MM.1S (cell line): ENCODE data around the gene ZNF438.

Experiments
- DNase-seq: peaks from one replicate; pipeline ENCODE4 v3.0.0-alpha.2; 2015
- H2AFZ ChIP-seq: fragments of 300-600 bp; sonication (generic); 2 replicates; pipeline ENCODE4 v1.6.0; 2016; ENCODE audit warnings: antibody characterized with exemption, low read length
- H3F3A ChIP-seq: fragments of 300-600 bp; sonication (generic); 2 replicates; pipeline ENCODE4 v1.6.1; 2016; ENCODE audit warnings: mild to moderate bottlenecking, antibody characterized with exemption, low read length, moderate library complexity, mixed read lengths; ENCODE audit not compliant: insufficient read depth
- H3K27ac ChIP-seq: fragments of 300-600 bp; sonication (generic); 2 replicates; pipeline ENCODE4 v1.5.1; 2016; ENCODE audit warnings: mild to moderate bottlenecking, low read length
- H3K27me3 ChIP-seq: fragments of 300-600 bp; sonication (generic); replicated peaks from 2 replicates; pipeline ENCODE4 v1.6.0; 2016; ENCODE audit warnings: low read length; ENCODE audit not compliant: insufficient read depth
- H3K36me3 ChIP-seq: fragments of 300-600 bp; sonication (generic); replicated peaks from 2 replicates; pipeline ENCODE4 v1.6.1; 2016; ENCODE audit warnings: mild to moderate bottlenecking, low read length, mixed read lengths; ENCODE audit not compliant: insufficient read depth
- H3K4me1 ChIP-seq: fragments of 300-600 bp; sonication (generic); 2 replicates; pipeline ENCODE4 v1.6.1; 2016; ENCODE audit warnings: low read length, mixed read lengths
- H3K4me2 ChIP-seq: fragments of 300-600 bp; sonication (generic); 2 replicates; pipeline ENCODE4 v1.6.0; 2016; ENCODE audit warnings: low read depth, low read length
- H3K4me3 ChIP-seq: fragments of 300-600 bp; sonication (generic); 2 replicates; pipeline ENCODE4 v1.5.1; 2016; ENCODE audit warnings: low read length, mixed read lengths
- H3K79me2 ChIP-seq: fragments of 300-600 bp; sonication (generic); 2 replicates; pipeline ENCODE4 v1.6.1; 2016; ENCODE audit warnings: mixed run types, low read length, mixed read lengths
- H3K9ac ChIP-seq: fragments of 300-600 bp; sonication (generic); 2 replicates; pipeline ENCODE4 v1.6.1; 2016; ENCODE audit warnings: low read length, mixed read lengths
- H3K9me2 ChIP-seq: fragments of 300-600 bp; sonication (generic); replicated peaks from 2 replicates; pipeline ENCODE4 v1.6.1; 2016; ENCODE audit warnings: mild to moderate bottlenecking, low read length, mixed read lengths; ENCODE audit not compliant: insufficient read depth
- H3K9me3 ChIP-seq: fragments of 300-600 bp; sonication (generic); replicated peaks from 2 replicates; pipeline ENCODE4 v1.6.1; 2016; ENCODE audit warnings: mild to moderate bottlenecking, low read length, mixed read lengths; ENCODE audit not compliant: insufficient read depth
- H4K20me1 ChIP-seq: fragments of 300-600 bp; sonication (generic); 2 replicates; pipeline ENCODE4 v1.6.1; 2016; ENCODE audit warnings: mild to moderate bottlenecking, low read length, moderate library complexity, mixed read lengths; ENCODE audit not compliant: insufficient read depth
- CTCF ChIP-seq: fragments of 300-600 bp; sonication (generic); IDR thresholded peaks from 2 replicates; pipeline ENCODE4 v1.5.1; 2016; ENCODE audit warnings: antibody characterized with exemption, low read length, mixed read lengths
- EZH2 ChIP-seq: fragments of 300-600 bp; sonication (generic); optimal IDR thresholded peaks from 2 replicates; pipeline ENCODE3; 2017; ENCODE audit warnings: low read depth, mild to moderate bottlenecking, antibody characterized with exemption, low read length, mixed read lengths
- EZH2phosphoT487 ChIP-seq: fragments of 300-600 bp; sonication (generic); IDR thresholded peaks from 2 replicates; pipeline ENCODE4 v1.6.1; 2018; ENCODE audit warnings: antibody characterized with exemption, low read length

Gene ZNF438

GRCh38 chr10:30833628-30833970 is 198.1 kb downstream of the ZNF438 start:
- H3K79me2 ChIP-seq = no peaks in the 10 kb centered on the region
- no peaks in the 10 kb centered on the region for H3K9me3 ChIP-seq
- no peaks in the 10 kb centered on the region for H4K20me1 ChIP-seq
- no peak overlapping the region for H3K4me3 ChIP-seq
- no peaks in the 10 kb centered on the region for H3K4me1 ChIP-seq
- H3K27ac ChIP-seq = no peak overlapping the region
- TF ChIP-seq CTCF = no peak
- no peak for TF ChIP-seq EZH2phosphoT487
- no peak for TF ChIP-seq EZH2
- no peak overlapping the region for H3K9ac ChIP-seq
- no peak for DNase-seq
- no peaks in the 10 kb centered on the region for H3K36me3 ChIP-seq
- no peaks in the 10 kb centered on the region for H3K9me2 ChIP-seq
- no peaks in the 10 kb centered on the region for H3F3A ChIP-seq
- no peaks in the 10 kb centered on the region for H3K27me3 ChIP-seq
- H3K4me2 ChIP-seq = no peak overlapping the region
- no peak overlapping the region for H2AFZ ChIP-seq

GRCh38 chr10:30832749-30833627 is 198.7 kb downstream of the ZNF438 start:
- H3K36me3 ChIP-seq = no peaks in the 10 kb centered on the region

GRCh38 chr10:30832001-30832748 is 199.5 kb downstream of the ZNF438 start:
- H3K4me3 ChIP-seq = no peak overlapping the region
- no peaks in the 10 kb centered on the region for H3K27me3 ChIP-seq
- no peaks in the 10 kb centered on the region for H4K20me1 ChIP-seq
- no peak overlapping the region for H2AFZ ChIP-seq
- H3K9ac ChIP-seq = no peak overlapping the region
- no peaks in the 10 kb centered on the region for H3K4me1 ChIP-seq
- H3K9me2 ChIP-seq = no peaks in the 10 kb centered on the region
- H3K79me2 ChIP-seq = no peaks in the 10 kb centered on the region
- no peak for DNase-seq
- no peaks in the 10 kb centered on the region for H3F3A ChIP-seq
- no peak overlapping the region for H3K4me2 ChIP-seq
- H3K36me3 ChIP-seq = no peaks in the 10 kb centered on the region
- no peak overlapping the region for H3K27ac ChIP-seq
- TF ChIP-seq EZH2phosphoT487 (no peak), EZH2 (no peak)
- H3K9me3 ChIP-seq = no peaks in the 10 kb centered on the region

More at GRCh38 chr10:30832749-30833627, 198.7 kb downstream of the ZNF438 start:
- no peaks in the 10 kb centered on the region for H3F3A ChIP-seq
- no peak for DNase-seq
- H3K9me2 ChIP-seq = no peaks in the 10 kb centered on the region
- no peak overlapping the region for H3K4me3 ChIP-seq
- H3K4me2 ChIP-seq = no peak overlapping the region
- H4K20me1 ChIP-seq = no peaks in the 10 kb centered on the region
- no peak overlapping the region for H3K27ac ChIP-seq
- no peaks in the 10 kb centered on the region for H3K4me1 ChIP-seq
- no peak overlapping the region for H3K9ac ChIP-seq
- no peaks in the 10 kb centered on the region for H3K9me3 ChIP-seq
- no peaks in the 10 kb centered on the region for H3K27me3 ChIP-seq
- H2AFZ ChIP-seq = no peak overlapping the region
- no peaks in the 10 kb centered on the region for H3K79me2 ChIP-seq
- TF ChIP-seq EZH2phosphoT487 (no peak), EZH2 (no peak), CTCF (no peak)
